ENCODE measurements around the gene ABLIM2. TPM values are rescaled to one million over a fixed set of nuclear protein-coding genes. Genes with fewer than 3 reads are reported as not detected.

ABLIM2 gene
- polyA plus RNA-seq, 1 donor from 2014 or later: 14.9 TPM

DNA sequence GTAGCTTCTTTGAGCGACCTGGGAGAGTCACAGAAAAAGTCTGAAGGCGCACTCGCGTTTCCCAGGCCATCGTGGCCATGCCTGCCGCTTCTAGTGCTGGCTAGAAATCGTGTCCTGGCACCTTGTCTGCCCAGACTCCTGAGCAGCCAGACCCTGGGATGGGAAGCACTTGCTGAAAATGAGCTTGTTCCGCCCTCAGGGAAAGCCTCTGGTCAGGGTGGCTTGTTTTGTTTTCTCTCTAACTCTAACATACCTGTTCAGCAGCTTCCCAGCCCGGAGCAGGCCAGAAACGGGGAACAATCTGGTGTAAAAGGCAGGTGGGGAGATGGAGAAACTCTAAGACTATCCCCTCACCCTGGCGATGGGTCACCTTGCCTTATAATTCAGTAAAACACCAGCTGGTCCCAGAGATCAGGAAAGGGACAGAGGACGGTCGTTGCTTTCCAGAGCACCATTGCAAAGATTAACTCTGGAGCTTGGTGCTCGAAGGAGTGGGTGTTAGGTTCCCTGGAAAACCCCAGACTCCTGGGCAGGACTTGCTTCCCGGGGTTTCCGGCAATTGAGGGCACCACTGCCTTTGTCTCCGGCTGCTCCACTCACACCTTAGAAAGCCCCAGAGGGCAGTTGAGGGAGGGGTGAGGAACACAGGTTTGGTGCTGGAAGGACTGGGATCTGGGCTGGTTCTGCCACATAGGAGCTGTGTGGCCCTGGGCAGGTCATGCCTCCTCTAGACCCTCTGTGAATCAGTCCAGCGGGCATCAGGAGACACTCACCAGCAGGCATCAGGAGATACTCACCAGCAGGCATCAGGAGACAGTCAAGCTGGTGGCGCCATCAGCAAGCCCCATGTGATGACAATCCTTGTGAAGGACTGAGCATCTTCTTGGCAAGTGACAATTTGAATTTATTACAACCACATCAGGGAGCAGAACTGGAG is 36.0 kb upstream of the ABLIM2 start:
- Histone ChIP-seq H3K79me2 (replicated peaks; ENCODE audit: insufficient read depth, low read length) (no peaks in the 10 kb centered on the region), H3K4me3 (ENCODE audit: low read length) (no peak overlapping the region), H4K20me1 (ENCODE audit: insufficient read depth) (no peaks in the 10 kb centered on the region), H3K27me3 (ENCODE audit: insufficient read depth, low read depth, low read length) (no peaks in the 10 kb centered on the region), H3K4me2 (ENCODE audit: low read length) (no peak overlapping the region), H3K9me3 (ENCODE audit: low read length) (no peaks in the 10 kb centered on the region), H3K27ac (ENCODE audit: low read length) (no peak overlapping the region), H3K9ac (ENCODE audit: low read length) (no peak overlapping the region), H3K9me2 (ENCODE audit: insufficient read depth, low read length) (no peaks in the 10 kb centered on the region), H2AFZ (ENCODE audit: low read depth, low read length) (no peak overlapping the region), H3F3A (ENCODE audit: insufficient read depth, low read length, poor library complexity, severe bottlenecking) (no peaks in the 10 kb centered on the region), H3K36me3 (ENCODE audit: insufficient read depth, low read length) (no peaks in the 10 kb centered on the region)
- TF ChIP-seq POLR2AphosphoS5 (IDR thresholded peaks at IDR 0.05) (no peak), MXI1 (conservative IDR thresholded peaks at IDR 0.05; ENCODE audit: poor library complexity, severe bottlenecking) (no peak), SMC3 (conservative IDR thresholded peaks at IDR 0.05; ENCODE audit: poor library complexity) (no peak), RAD21 (conservative IDR thresholded peaks at IDR 0.05) (no peak), TAF1 (IDR thresholded peaks at IDR 0.05; ENCODE audit: low read depth) (no peak), EP300 (conservative IDR thresholded peaks at IDR 0.05; ENCODE audit: poor library complexity, severe bottlenecking) (no peak), EZH2 (IDR thresholded peaks at IDR 0.05; ENCODE audit: borderline replicate concordance, insufficient read depth, low read length, poor library complexity, severe bottlenecking) (no peak)
- TF ChIP-seq, protein P1, sequence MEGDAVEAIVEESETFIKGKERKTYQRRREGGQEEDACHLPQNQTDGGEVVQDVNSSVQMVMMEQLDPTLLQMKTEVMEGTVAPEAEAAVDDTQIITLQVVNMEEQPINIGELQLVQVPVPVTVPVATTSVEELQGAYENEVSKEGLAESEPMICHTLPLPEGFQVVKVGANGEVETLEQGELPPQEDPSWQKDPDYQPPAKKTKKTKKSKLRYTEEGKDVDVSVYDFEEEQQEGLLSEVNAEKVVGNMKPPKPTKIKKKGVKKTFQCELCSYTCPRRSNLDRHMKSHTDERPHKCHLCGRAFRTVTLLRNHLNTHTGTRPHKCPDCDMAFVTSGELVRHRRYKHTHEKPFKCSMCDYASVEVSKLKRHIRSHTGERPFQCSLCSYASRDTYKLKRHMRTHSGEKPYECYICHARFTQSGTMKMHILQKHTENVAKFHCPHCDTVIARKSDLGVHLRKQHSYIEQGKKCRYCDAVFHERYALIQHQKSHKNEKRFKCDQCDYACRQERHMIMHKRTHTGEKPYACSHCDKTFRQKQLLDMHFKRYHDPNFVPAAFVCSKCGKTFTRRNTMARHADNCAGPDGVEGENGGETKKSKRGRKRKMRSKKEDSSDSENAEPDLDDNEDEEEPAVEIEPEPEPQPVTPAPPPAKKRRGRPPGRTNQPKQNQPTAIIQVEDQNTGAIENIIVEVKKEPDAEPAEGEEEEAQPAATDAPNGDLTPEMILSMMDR (IDR thresholded peaks at IDR 0.05; ENCODE audit: poor library complexity, severe bottlenecking): no peak
- TF ChIP-seq, protein P2, sequence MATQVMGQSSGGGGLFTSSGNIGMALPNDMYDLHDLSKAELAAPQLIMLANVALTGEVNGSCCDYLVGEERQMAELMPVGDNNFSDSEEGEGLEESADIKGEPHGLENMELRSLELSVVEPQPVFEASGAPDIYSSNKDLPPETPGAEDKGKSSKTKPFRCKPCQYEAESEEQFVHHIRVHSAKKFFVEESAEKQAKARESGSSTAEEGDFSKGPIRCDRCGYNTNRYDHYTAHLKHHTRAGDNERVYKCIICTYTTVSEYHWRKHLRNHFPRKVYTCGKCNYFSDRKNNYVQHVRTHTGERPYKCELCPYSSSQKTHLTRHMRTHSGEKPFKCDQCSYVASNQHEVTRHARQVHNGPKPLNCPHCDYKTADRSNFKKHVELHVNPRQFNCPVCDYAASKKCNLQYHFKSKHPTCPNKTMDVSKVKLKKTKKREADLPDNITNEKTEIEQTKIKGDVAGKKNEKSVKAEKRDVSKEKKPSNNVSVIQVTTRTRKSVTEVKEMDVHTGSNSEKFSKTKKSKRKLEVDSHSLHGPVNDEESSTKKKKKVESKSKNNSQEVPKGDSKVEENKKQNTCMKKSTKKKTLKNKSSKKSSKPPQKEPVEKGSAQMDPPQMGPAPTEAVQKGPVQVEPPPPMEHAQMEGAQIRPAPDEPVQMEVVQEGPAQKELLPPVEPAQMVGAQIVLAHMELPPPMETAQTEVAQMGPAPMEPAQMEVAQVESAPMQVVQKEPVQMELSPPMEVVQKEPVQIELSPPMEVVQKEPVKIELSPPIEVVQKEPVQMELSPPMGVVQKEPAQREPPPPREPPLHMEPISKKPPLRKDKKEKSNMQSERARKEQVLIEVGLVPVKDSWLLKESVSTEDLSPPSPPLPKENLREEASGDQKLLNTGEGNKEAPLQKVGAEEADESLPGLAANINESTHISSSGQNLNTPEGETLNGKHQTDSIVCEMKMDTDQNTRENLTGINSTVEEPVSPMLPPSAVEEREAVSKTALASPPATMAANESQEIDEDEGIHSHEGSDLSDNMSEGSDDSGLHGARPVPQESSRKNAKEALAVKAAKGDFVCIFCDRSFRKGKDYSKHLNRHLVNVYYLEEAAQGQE (IDR thresholded peaks at IDR 0.05; ENCODE audit: borderline replicate concordance): no peak

DNA sequence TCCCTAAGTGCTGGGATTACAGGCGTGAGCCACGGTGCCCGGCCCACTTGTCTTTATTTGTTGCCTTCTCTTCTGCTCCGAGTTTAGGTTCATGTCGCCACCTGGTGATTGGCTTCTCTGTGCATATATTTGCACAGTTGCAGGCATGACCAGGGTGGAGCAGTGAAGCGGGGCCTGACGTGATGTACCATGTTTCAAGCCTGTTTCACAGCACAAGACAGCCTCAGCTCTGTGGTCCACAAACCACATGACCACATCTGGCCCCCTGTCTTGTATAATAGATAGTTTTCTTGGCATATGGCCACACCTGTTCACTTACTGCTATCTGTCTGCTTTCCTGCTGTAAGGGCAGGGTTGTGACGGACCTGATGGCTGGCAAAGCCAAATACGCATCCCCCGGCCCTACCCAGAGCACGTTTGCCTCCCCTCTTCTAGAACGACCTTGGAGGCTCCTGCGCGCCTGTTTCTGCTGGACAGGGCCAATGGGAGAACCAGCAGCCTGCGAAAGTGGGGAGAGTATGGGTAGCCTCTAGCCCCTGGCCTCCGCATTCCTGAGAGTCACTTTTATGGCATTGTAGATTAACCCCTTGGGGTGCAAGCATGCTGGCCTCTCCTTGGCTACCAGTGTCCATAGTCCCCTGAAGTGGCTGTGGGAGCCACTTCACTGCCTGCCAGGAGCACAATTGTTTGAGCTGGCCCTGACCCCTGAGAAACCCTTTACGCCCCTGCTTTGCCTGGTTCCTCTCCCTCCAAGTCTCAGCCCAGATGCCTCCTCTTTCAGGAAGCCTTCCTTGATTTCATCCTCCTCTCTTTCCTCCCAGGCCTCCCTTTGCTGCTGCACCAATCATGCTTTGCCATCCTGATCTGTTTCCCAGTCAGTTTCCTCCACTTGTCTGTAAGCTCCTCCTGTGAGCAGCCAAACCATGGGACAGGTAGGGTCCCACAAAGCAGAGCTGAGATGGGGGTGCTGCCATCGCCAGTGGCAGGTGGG is 34.4 kb upstream of the ABLIM2 start:
- Histone ChIP-seq H3K4me3 (ENCODE audit: low read length) (no peak overlapping the region), H3K36me3 (ENCODE audit: insufficient read depth, low read length) (no peaks in the 10 kb centered on the region), H3K9me3 (ENCODE audit: low read length) (no peaks in the 10 kb centered on the region), H2AFZ (ENCODE audit: low read depth, low read length) (no peak overlapping the region), H3K27ac (ENCODE audit: low read length) (no peak overlapping the region), H3K9me2 (ENCODE audit: insufficient read depth, low read length) (no peaks in the 10 kb centered on the region), H3K27me3 (ENCODE audit: insufficient read depth, low read depth, low read length) (no peaks in the 10 kb centered on the region), H3F3A (ENCODE audit: insufficient read depth, low read length, poor library complexity, severe bottlenecking) (no peaks in the 10 kb centered on the region), H3K4me2 (ENCODE audit: low read length) (no peak overlapping the region), H4K20me1 (ENCODE audit: insufficient read depth) (no peaks in the 10 kb centered on the region), H3K9ac (ENCODE audit: low read length) (no peak overlapping the region), H3K79me2 (replicated peaks; ENCODE audit: insufficient read depth, low read length) (no peaks in the 10 kb centered on the region)
- TF ChIP-seq, protein P2 (IDR thresholded peaks at IDR 0.05; ENCODE audit: borderline replicate concordance): no peak
- TF ChIP-seq SMC3 (conservative IDR thresholded peaks at IDR 0.05; ENCODE audit: poor library complexity): peak; percentile 70
- TF ChIP-seq RAD21 (conservative IDR thresholded peaks at IDR 0.05): peak; percentile 66
- TF ChIP-seq, protein P1 (IDR thresholded peaks at IDR 0.05; ENCODE audit: poor library complexity, severe bottlenecking): peak; percentile 61
- no peak for TF ChIP-seq EZH2 (IDR thresholded peaks at IDR 0.05; ENCODE audit: borderline replicate concordance, insufficient read depth, low read length, poor library complexity, severe bottlenecking)
- no peak for TF ChIP-seq MXI1 (conservative IDR thresholded peaks at IDR 0.05; ENCODE audit: poor library complexity, severe bottlenecking)
- TF ChIP-seq TAF1 (IDR thresholded peaks at IDR 0.05; ENCODE audit: low read depth): no peak
- TF ChIP-seq EP300 (conservative IDR thresholded peaks at IDR 0.05; ENCODE audit: poor library complexity, severe bottlenecking): no peak
- no peak for TF ChIP-seq POLR2AphosphoS5 (IDR thresholded peaks at IDR 0.05)

Measured in neural cell (in vitro differentiated cells).